Measurements from ENCODE around the gene PTPRD. TPM values are rescaled to one million over a fixed set of nuclear protein-coding genes. Genes with fewer than 3 reads are reported as not detected.

The PTPRD gene
- total RNA-seq, 1 donor from 2014 or later, result 197 TPM

DNA sequence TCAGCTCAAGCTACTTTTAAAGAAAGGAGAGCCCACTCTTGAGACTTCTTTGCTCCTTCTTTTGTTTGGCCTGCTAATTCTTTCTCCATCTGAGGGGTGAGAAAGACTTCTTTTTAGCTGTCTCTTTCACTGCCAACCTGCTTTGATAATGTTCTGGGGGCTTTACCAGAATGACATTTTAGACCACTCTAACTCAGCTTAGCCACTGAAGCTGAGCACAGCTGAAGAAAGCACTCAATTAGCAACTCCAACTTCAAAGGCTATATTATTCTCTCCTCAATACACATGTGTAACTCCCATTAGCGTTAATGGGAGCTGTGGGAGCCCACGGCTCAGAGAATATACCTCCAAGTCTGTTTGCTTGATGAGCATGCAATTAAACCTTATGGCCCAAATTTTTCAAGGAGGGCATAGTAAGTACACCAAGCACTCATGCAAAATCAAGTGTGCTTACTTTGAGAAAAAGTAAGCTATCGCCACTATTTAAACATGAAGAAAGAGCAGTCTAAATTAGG, 1997.8 kb downstream of the PTPRD start:
- H3K27me3 Mint-ChIP-seq, result peaks cover 18% of the 10 kb centered on the region
- peaks cover 9% of the 10 kb centered on the region for H3K36me3 Mint-ChIP-seq
- H3K4me3 Mint-ChIP-seq, result no peak overlapping the region
- peaks cover 10% of the 10 kb centered on the region for H3K4me1 Mint-ChIP-seq (ENCODE audit: unreplicated experiment)
- no peak overlapping the region for H3K27ac Mint-ChIP-seq
- no peak for DNase-seq (ENCODE audit: extremely low spot score, unreplicated experiment)
- H3K9me3 Mint-ChIP-seq, result no peaks in the 10 kb centered on the region
- TF ChIP-seq, protein P1, sequence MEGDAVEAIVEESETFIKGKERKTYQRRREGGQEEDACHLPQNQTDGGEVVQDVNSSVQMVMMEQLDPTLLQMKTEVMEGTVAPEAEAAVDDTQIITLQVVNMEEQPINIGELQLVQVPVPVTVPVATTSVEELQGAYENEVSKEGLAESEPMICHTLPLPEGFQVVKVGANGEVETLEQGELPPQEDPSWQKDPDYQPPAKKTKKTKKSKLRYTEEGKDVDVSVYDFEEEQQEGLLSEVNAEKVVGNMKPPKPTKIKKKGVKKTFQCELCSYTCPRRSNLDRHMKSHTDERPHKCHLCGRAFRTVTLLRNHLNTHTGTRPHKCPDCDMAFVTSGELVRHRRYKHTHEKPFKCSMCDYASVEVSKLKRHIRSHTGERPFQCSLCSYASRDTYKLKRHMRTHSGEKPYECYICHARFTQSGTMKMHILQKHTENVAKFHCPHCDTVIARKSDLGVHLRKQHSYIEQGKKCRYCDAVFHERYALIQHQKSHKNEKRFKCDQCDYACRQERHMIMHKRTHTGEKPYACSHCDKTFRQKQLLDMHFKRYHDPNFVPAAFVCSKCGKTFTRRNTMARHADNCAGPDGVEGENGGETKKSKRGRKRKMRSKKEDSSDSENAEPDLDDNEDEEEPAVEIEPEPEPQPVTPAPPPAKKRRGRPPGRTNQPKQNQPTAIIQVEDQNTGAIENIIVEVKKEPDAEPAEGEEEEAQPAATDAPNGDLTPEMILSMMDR (conservative IDR thresholded peaks at IDR 0.05), result no peak

DNA sequence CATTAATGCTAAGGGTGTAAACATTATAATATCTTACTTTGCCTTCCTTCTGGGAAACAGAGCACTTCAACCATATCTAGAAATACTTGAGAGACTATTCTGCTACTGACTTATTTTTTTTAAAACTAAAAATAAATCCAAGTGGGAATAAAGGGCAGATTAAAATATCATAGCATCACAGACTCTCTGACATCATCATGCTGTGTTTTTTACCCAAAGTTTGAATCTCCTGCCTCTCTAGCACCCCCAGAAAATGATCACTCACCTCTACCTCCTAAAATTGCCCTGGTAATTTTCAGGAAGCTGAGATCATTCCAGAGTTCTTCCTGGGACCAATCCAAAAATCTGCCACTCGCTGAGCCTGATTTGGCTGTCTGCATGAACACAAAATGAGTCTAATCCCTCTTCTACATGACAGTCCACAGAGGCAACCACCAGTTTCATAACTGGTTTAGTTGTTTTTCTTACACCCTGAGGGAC, 1999.4 kb downstream of the PTPRD start:
- H3K27me3 Mint-ChIP-seq, result peaks cover 8% of the 10 kb centered on the region
- no peak overlapping the region for H3K27ac Mint-ChIP-seq
- TF ChIP-seq, protein P1 (conservative IDR thresholded peaks at IDR 0.05), result no peak

DNA sequence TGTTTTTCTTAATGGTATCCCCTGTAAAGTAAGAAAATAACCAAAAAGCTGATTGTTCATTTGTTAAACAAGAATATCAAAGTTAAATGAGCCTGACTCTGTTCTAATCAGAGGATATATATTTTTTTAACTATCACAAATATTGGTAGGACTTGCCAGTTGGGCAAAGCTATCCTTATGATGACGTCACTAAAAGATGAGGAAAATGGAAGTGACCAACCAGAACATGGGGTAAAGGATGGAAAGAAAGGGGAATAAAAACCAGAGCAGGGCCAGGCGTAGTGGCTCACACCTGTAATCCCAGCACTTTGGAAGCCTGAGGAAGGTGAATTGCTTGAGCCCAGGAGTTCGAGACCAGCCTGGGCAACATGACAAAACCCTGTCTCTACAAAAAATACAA, 2001.6 kb downstream of the PTPRD start:
- Mint-ChIP-seq H3K9me3 (no peaks in the 10 kb centered on the region), H3K4me1 (ENCODE audit: unreplicated experiment) (peaks cover 10% of the 10 kb centered on the region), H3K27ac (no peak overlapping the region), H3K36me3 (peaks cover 5% of the 10 kb centered on the region), H3K27me3 (peaks cover 4% of the 10 kb centered on the region), H3K4me3 (no peak overlapping the region)
- TF ChIP-seq, protein P1 (conservative IDR thresholded peaks at IDR 0.05), result no peak
- no peak for DNase-seq (ENCODE audit: extremely low spot score, unreplicated experiment)

More for the DNA sequence above, 1999.4 kb downstream of the PTPRD start:
- no peaks in the 10 kb centered on the region for H3K36me3 Mint-ChIP-seq
- H3K9me3 Mint-ChIP-seq, result no peaks in the 10 kb centered on the region
- H3K4me1 Mint-ChIP-seq (ENCODE audit: unreplicated experiment), result peaks cover 10% of the 10 kb centered on the region
- no peak for DNase-seq (ENCODE audit: extremely low spot score, unreplicated experiment)
- H3K4me3 Mint-ChIP-seq, result no peak overlapping the region

DNA sequence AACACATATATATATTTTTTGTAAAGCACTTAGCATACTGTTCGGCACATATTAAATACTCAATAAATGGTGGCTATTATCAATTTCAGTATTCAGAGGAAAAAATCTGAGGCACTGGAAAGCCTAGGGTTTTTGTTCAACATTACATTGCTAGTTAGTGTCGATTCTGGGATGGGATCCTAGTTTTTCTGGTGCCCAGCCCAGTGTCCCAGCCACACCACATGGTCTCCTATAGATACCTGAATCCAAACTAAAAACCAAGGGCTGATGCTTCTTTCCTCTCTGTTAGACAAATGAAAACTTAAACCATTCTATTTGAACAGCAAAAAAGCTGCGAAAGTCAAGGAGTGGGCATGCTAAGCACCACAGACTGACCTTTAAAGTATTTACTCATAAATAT, 2002.5 kb downstream of the PTPRD start:
- peaks cover 10% of the 10 kb centered on the region for H3K4me1 Mint-ChIP-seq (ENCODE audit: unreplicated experiment)
- no peak for DNase-seq (ENCODE audit: extremely low spot score, unreplicated experiment)
- H3K27me3 Mint-ChIP-seq, result peaks cover 4% of the 10 kb centered on the region
- H3K36me3 Mint-ChIP-seq, result peaks cover 5% of the 10 kb centered on the region
- no peak overlapping the region for H3K4me3 Mint-ChIP-seq
- H3K27ac Mint-ChIP-seq, result no peak overlapping the region
- TF ChIP-seq, protein P1 (conservative IDR thresholded peaks at IDR 0.05), result no peak
- H3K9me3 Mint-ChIP-seq, result no peaks in the 10 kb centered on the region

DNA sequence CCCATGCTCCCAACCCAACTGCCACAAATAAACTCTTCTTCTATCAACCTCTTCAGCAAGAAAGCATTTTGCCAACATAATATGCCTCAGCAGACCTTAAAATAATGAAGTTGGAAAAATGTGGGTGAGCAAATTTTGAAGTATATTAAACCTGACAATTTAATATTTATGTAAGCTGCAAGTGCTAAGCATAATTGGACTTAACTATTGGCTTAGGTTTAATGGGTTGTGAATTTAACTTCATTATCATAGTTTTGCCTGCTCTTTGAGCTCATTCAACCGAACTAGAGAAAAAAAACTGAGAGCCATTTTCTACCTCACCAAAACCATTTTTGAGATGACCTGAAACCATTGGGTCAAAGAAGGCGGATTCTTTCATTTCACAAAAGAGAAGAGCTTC, 2007.7 kb downstream of the PTPRD start:
- H3K27ac Mint-ChIP-seq, result no peak overlapping the region
- no peaks in the 10 kb centered on the region for H3K27me3 Mint-ChIP-seq
- TF ChIP-seq, protein P1 (conservative IDR thresholded peaks at IDR 0.05), result no peak
- no peak for DNase-seq (ENCODE audit: extremely low spot score, unreplicated experiment)
- H3K9me3 Mint-ChIP-seq, result no peaks in the 10 kb centered on the region
- H3K4me3 Mint-ChIP-seq, result no peak overlapping the region
- no peaks in the 10 kb centered on the region for H3K4me1 Mint-ChIP-seq (ENCODE audit: unreplicated experiment)
- peaks cover 5% of the 10 kb centered on the region for H3K36me3 Mint-ChIP-seq

DNA sequence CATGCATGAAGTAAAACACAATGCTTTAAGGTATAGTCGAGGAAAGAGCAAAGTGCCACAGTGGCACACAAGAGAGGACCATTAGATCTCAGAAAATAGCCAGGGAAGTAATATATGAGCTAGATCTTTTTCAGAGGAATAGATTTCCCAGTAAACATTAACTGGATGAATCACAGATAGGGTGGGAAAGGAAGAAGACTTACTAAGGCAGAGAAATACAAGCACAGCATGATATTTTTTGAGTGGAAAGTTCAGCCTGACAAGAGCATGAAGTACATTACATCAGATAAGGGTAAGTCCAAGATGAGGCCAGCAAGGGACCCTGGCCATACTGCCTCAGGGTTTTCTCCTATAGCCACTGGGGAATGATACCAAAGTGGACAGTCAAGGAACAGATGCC, 2008.6 kb downstream of the PTPRD start:
- no peaks in the 10 kb centered on the region for H3K9me3 Mint-ChIP-seq
- peaks cover 5% of the 10 kb centered on the region for H3K36me3 Mint-ChIP-seq
- DNase-seq (ENCODE audit: extremely low spot score, unreplicated experiment), result no peak
- H3K4me3 Mint-ChIP-seq, result no peak overlapping the region
- no peaks in the 10 kb centered on the region for H3K27me3 Mint-ChIP-seq
- TF ChIP-seq, protein P1 (conservative IDR thresholded peaks at IDR 0.05), result no peak
- no peaks in the 10 kb centered on the region for H3K4me1 Mint-ChIP-seq (ENCODE audit: unreplicated experiment)
- no peak overlapping the region for H3K27ac Mint-ChIP-seq
